Neural crest cell (in vitro differentiated cells): ENCODE results near the gene FNIP1. TPM values are rescaled to one million over a fixed set of nuclear protein-coding genes. Genes with fewer than 3 reads are reported as not detected.

Experiments
- DNase-seq: peaks from one replicate; pipeline ENCODE4 v3.0.0; 2021; ENCODE audit warnings: low read depth, mixed read lengths, low spot score
- H3K27ac Mint-ChIP-seq: one replicate; pipeline ENCODE4 v1.8.0; 2021; ENCODE audit warnings: mild to moderate bottlenecking, mixed read lengths; ENCODE audit not compliant: unreplicated experiment
- H3K27me3 Mint-ChIP-seq: 2 replicates; pipeline ENCODE4 v1.8.0; 2021; ENCODE audit warnings: low read depth, mild to moderate bottlenecking, mixed read lengths
- H3K36me3 Mint-ChIP-seq: 2 replicates; pipeline ENCODE4 v1.8.0; 2021; ENCODE audit warnings: low read depth, mild to moderate bottlenecking, mixed read lengths
- H3K4me1 Mint-ChIP-seq: 2 replicates; pipeline ENCODE4 v1.8.0; 2021; ENCODE audit warnings: mixed read lengths
- H3K4me3 Mint-ChIP-seq: one replicate; pipeline ENCODE4 v1.8.0; 2021; ENCODE audit warnings: mild to moderate bottlenecking, mixed read lengths
- H3K9me3 Mint-ChIP-seq: 2 replicates; pipeline ENCODE4 v1.8.0; 2021; ENCODE audit warnings: mixed read lengths
- total RNA-seq: library from RNA; stranded (reverse); gene quantifications from 2 replicates; pipeline ENCODE4 v1.2.1, GENCODE V29; 2021
- TF ChIP-seq, protein P1 (sequence below): fragments of 200-600 bp; sonication (generic); conservative IDR thresholded peaks from 2 replicates; pipeline ENCODE4 v1.5.0; 2021; ENCODE audit warnings: antibody characterized with exemption, mild to moderate bottlenecking

Gene FNIP1
- total RNA-seq, 1 donor from 2014 or later = 20.6 TPM

DNA sequence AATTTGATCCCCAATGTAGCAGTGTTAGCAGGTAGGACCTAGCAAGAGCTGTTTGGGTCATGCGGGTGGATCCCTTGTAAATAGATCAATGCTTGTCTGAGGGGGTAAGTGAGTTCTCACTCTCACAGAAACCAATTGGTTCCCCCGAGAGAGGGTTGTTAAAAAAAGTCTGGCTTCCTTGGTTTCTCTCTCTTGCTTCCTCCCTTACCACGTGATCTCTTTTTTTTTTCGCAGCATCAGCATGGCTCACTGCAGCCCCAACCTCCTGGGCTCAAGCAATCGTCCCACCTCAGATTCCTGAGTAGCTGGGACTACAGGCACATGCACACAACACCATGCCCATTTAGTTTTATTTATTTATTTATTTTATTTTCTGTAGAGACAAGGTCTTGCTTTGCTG is 188.2 kb downstream of the FNIP1 start:
- Mint-ChIP-seq H3K4me3 (no peak overlapping the region), H3K4me1 (peaks cover 15% of the 10 kb centered on the region), H3K27me3 (no peaks in the 10 kb centered on the region), H3K36me3 (no peaks in the 10 kb centered on the region), H3K27ac (no peak overlapping the region), H3K9me3 (no peaks in the 10 kb centered on the region)
- TF ChIP-seq, protein P1, sequence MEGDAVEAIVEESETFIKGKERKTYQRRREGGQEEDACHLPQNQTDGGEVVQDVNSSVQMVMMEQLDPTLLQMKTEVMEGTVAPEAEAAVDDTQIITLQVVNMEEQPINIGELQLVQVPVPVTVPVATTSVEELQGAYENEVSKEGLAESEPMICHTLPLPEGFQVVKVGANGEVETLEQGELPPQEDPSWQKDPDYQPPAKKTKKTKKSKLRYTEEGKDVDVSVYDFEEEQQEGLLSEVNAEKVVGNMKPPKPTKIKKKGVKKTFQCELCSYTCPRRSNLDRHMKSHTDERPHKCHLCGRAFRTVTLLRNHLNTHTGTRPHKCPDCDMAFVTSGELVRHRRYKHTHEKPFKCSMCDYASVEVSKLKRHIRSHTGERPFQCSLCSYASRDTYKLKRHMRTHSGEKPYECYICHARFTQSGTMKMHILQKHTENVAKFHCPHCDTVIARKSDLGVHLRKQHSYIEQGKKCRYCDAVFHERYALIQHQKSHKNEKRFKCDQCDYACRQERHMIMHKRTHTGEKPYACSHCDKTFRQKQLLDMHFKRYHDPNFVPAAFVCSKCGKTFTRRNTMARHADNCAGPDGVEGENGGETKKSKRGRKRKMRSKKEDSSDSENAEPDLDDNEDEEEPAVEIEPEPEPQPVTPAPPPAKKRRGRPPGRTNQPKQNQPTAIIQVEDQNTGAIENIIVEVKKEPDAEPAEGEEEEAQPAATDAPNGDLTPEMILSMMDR = no peak
- DNase-seq = no peak

DNA sequence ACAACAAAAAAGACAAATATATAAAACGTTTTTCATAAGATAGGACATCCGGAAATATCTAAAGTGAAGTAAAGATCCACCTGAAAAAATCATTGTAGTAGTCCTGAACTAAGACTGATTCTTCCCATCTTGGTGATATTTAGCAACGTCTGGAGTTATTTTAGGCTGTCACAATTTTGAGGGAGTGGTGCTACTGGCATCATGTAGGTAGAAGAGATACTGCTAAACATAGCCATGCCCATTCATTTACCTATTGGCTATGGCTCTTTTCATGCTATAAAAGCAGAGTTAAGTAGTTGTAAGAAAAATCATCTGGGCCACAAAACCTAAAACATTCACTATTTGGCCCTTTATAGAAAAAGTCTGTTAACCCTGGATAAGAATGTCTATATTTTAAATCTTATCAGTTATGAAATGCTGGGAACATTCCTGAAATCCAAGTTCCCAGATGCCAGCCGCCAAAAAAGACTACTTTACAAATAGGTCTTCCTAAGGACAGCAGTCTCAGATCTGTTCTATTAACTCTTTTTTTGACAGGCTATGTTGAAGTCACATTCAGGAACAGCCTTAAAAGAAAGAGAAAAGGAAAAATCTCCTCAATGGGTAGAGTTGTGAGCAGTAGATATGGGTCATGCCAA is 188.8 kb downstream of the FNIP1 start:
- H3K4me1 Mint-ChIP-seq = peaks cover 14% of the 10 kb centered on the region
- TF ChIP-seq, protein P1 = no peak
- DNase-seq = no peak
- no peak overlapping the region for H3K4me3 Mint-ChIP-seq
- no peaks in the 10 kb centered on the region for H3K9me3 Mint-ChIP-seq
- no peak overlapping the region for H3K27ac Mint-ChIP-seq
- H3K27me3 Mint-ChIP-seq = no peaks in the 10 kb centered on the region
- no peaks in the 10 kb centered on the region for H3K36me3 Mint-ChIP-seq

DNA sequence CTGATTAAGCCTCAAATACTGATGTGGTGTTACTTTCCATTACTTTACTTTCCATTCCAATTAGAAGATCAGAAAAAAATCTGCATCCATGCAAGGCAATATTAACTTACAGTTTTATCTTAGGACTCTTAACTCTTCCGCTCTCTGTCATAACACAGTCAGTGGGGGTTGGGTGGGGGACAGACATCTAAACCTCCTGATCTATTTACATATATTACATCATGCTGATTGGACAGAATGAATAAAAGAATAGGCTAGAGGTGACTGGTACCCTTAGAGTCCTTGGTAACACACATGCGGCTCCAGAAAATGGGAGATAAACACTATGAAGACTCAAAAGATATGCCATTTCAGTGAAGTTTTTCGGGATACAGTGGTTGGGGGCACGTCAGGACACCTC is 189.4 kb downstream of the FNIP1 start:
- Mint-ChIP-seq H3K4me3 (no peak overlapping the region), H3K9me3 (no peaks in the 10 kb centered on the region), H3K4me1 (peaks cover 14% of the 10 kb centered on the region), H3K27me3 (no peaks in the 10 kb centered on the region), H3K36me3 (no peaks in the 10 kb centered on the region), H3K27ac (no peak overlapping the region)
- DNase-seq = no peak
- TF ChIP-seq, protein P1 = no peak

DNA sequence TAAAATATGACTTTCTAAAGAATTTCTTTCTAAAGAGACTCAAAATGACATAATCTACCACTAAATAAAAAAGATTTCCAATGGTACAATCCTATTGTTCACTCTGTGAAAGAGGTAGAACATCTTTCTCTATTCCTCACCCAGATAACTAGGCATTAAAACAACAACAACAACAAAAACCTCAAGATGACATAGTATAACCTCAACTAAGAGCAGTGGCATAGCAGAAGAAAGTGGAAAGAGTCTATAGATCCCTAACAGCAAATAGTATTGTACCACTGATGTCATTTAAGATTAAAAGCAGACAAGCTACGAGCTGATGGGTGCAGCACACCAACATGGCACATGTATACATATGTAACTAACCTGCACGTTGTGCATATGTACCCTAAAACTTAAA is 191.7 kb downstream of the FNIP1 start:
- H3K4me1 Mint-ChIP-seq = peaks cover 14% of the 10 kb centered on the region
- H3K27ac Mint-ChIP-seq = no peak overlapping the region
- DNase-seq = no peak
- H3K4me3 Mint-ChIP-seq = no peak overlapping the region
- TF ChIP-seq, protein P1 = no peak
- peaks cover 3% of the 10 kb centered on the region for H3K36me3 Mint-ChIP-seq
- H3K27me3 Mint-ChIP-seq = no peaks in the 10 kb centered on the region
- H3K9me3 Mint-ChIP-seq = no peaks in the 10 kb centered on the region

DNA sequence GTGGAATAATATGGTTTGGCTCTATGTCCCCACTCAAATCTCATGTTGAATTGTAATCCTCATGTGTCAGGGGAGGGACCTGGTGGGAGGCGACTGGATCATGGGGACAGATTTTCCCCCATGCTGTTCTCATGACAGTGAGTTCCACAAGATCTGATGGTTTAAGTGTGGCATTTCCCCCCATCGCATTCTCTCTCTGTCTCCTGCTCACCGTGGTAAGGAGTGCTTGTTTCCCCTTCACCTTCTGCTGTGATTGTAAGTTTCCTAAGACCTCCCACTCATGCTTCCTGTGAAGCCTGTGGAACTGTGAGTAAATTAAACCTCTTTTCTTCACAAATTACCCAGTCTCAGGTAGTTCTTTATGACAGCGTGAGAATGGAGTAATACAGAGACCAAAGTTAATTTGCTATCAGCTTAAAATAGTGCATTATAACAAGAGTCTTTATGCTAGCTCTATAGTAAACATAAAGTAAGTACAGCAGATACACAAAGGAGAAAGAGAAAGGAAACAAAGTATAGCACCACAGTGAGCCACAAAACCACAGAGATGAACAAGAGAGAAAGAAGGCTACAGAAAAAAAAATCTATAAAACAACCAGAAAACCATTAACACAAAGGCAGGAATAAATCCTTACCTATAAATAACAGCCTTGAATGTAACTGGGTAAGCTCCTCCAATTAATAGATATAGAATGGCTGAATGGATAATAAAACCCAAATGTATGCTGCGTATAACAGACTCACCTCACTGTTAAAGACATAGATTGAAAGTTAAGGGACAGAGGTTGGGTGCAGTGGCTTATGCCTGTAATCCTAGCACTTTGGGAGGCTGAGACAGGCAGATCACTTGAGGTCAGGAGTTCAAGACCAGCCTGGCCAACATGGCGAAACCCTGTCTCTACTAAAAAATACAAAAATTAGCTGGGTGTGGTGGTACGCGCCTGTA is 201.5 kb downstream of the FNIP1 start:
- peaks cover 6% of the 10 kb centered on the region for H3K4me1 Mint-ChIP-seq
- H3K4me3 Mint-ChIP-seq = no peak overlapping the region
- no peaks in the 10 kb centered on the region for H3K27me3 Mint-ChIP-seq
- H3K27ac Mint-ChIP-seq = no peak overlapping the region
- H3K36me3 Mint-ChIP-seq = peaks cover 30% of the 10 kb centered on the region
- H3K9me3 Mint-ChIP-seq = peaks cover 12% of the 10 kb centered on the region
- DNase-seq = no peak
- TF ChIP-seq, protein P1 = no peak
